Activated CD8-positive, alpha-beta memory T cell treated with anti-CD3 and anti-CD28 coated beads for 48 hours (primary cell): ENCODE data around the gene NEU2.
"Not testable (repeated sequence)": the region's sequence is repeated elsewhere in the genome, so short reads cannot be mapped to it uniquely, and the experiment has no call there.

ENCODE experiments used
- DNase-seq, 3 experiments: peaks; one replicate each; pipeline ENCODE4 v3.0.0-alpha.2; 2020; ENCODE audit warnings: low read depth in 2 of 3, low spot score in 2 of 3

The NEU2 gene

DNA sequence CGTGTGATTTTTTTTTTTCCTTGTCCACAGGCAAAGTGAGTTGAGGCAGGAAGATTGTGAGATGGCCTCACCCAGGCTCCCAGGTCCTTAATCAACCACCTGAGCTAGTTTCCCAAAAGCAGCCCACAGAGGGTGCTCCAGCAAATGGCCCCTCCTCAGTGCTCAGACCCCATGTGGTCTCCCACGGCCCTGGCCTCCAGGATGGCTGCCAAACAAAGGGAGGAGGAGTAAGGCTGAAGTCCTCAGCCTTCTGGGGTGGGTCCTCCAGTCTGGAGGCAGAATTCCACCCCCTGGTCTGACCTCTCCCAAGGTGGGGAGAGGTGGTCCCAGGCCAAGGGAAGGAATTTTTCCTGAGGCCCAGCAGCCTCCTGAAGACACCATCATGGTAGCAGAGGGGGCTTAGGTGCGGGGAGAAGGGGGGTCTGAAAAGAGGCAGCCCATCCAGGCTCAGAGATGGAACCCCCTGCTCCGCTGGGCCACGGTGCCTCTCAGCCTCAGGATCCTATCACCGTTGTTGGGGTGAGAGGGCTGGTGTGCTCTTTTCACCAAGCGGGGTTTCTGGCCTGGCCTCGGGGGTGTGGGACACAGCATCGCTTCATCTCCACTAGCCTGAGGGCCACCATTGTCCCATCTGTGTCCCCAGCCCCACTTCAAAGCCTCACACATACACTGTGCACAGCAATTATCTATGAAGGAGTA, 21.8 kb upstream of the NEU2 start:
- DNase-seq = no peak

- DNase-seq = no peak
Measured at GRCh38 chr2:233011268-233011650, 21.2 kb upstream of the NEU2 start.

GRCh38 chr2:233011702-233012131, 20.8 kb upstream of the NEU2 start:
- no peak for DNase-seq

DNA sequence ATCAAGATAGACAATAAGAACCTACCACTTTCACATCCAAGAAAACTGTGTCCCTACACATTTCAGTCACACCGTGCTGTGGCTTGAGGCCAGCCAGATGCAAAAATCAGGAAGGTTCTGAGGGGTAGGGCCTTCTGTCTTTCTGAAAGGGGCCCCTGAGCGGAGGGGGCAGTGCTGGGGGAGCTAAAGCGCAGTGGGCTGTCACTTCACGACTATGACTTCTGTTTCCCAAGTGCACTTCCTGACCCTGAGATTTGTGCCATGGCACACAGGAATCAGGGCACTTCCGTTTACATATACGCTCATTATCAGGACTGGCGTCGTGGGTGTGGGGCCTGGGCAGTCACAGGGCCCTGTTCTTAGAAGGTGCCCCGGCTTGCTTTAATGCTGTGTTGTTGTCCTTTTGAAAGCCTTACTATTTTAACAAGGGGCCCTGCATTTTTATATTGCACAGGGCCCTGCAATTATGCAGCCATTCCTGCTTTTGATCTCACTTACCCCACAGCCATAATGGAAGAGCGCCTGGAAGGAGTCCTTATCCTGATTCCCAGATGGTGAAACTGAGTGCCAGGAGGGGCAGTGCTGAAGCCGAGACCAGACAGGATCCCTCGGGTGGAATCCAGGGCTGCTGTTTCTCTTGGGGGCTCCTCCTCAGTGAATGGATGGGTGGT, 20.0 kb upstream of the NEU2 start:
- no peak for DNase-seq

- no peak for DNase-seq
Measured at GRCh38 chr2:233013027-233013461, 19.4 kb upstream of the NEU2 start, which contains the start of gene NGEF. TSS of gene NGEF (minus strand) at chr2:233013256. CDS start at chr2:232974890, 38,366 bp downstream.

DNA sequence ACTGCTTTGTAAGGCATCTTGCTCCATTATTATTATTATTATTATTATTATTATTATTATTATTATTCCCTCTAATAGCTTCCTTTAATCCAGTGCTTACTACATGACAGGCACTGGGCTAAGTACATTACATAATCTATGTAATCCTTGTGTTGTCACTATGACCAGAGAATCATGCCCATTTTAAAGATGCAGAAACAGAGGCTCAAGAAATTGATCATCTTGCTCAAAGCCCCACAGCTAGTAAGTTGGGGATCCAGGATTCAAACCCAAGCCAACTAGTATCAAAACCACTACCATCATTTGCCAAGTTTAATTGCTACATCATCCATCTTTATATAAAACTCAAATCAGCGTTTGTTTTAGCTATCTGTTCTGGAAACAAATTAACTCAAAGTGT, 18.8 kb upstream of the NEU2 start:
- no peak for DNase-seq

DNA sequence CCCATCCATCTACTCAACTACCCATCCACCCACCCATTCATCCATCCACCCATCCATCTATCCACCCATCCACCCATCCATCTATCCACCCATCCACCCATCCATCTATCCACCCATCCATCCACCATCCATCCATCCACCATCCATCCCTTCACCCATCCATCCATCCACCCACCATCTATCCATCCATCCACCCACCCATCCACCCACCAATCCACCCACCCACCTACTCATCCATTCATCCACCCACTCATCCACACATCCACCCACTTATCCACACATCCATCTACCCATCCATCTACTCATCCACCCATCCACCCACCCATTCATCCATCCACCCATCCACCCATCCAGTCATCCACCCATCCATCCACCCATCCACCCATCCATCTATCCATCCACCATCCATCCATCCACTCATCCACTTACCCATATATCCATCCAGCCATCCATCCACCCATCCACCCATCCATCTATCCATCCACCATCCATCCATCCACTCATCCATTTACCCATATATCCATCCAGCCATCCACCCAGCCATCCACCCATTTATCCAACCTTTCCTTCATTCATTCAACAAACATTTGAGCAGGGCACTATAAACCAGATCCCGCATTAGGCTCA, 17.3 kb upstream of the NEU2 start:
- no peak for DNase-seq

DNA sequence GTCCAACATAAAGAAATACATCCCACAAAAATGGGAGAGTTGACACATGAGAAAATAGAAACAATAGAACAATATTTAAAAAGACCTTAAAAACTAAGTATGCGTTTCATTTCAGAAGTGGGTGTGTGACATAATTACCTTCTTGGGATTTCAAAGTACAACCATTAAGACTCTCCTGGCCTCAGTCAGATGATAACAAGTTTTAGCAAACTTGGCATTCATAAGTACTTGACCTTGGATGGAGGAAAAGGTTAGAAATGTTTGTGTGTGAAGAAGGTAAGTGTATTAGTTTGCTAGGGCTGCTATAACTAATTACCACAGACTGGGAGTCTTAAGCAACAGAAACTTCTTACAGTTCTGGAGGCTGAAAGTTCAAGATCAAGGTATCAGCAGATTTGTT, 14.5 kb upstream of the NEU2 start:
- no peak for DNase-seq

GRCh38 chr2:233019610-233020009, 12.9 kb upstream of the NEU2 start:
- not testable (repeated sequence) for DNase-seq

DNA sequence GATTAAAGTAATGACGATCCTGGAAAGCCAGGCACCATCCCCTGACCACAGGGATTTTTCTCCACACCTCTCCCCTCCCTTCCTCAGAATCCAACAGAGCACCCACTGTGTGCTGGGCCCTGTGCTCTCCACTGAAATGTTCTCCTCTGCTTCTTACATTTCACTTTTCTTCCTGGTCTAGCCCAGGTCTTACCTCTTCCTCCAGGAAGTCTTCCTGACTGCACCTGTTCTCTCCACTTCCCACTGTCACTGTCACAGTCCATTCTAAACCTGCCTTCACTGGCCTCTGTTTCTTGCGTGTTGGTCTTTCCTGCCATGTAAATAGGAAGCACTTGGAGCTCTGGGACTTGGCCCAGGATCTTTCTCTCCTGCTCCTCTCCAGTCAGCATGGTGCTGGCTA, 12.0 kb upstream of the NEU2 start:
- no peak for DNase-seq

DNA sequence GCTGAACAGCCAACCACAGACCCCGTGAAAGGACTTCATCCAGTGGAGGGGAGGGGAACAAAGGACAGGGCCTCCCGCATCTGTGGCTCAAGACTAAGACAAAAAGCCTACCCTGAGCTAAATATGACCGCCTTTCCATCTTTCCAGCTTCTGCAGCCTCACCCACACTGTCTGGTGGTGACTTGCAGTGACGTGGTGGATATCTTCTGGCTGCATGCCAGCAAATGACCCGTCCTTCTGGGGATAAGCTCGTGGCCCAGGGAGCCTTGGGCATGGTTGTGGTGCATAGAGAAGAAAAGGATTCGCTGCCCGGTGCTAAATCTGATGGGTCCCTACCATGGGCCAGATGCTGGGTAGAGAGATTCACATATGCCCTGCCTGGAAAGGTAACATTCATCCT, 10.7 kb upstream of the NEU2 start:
- DNase-seq = no peak

DNA sequence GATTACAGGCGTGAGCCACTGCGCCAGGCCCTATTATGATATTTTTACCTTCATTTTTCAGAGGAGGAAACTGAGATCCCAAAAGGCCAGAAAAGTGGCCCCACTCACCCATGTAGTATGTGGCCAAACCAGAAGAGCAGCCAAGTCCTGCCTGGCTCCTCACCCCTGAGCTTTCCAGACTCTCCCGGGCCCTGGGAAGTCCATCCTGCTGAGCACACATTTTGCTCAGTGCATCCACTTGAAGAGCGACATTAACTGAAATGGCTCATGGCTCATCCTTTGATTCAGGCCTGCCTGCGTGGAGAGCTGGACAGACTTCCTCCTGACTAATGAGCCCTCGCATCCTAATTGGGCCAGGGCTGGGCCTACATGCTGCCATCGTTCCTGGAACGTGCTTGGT, 9.9 kb upstream of the NEU2 start:
- no peak for DNase-seq

DNA sequence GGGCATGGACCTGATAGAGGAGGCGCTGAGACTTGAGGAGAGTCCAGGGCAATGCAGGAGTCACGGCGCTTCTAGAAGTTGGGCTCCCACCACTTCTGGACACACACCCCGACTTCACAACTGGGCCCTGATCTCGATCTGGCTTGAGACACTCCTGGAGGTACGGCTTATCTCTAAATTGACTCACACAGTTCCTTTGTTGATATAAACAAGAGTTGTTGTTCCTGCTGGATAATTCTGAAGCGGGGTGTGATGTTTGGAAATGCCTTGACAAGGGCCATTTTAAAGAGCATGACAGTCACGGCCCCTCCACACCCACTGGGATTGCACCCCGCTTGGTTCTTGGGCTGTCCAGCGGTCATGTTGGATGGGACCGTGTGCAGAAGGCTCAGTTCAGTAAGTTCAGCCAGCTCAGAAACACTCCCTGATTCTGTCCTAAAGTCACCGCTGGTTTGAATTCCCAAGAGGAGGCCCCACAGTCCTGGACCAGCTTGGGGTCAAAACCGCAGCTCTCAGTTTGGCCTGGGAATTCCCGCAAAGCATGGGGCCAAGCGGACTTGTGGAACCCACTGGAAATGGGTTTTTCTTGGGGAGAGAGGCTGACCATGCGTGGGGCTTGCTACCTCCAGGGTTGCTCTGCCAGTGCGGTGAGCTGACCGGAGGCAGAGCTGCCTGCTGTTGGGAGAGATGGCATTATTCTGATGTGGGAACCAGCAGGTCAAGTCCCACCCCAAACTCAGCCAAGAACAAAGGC, 9.3 kb upstream of the NEU2 start:
- DNase-seq = no peak

DNA sequence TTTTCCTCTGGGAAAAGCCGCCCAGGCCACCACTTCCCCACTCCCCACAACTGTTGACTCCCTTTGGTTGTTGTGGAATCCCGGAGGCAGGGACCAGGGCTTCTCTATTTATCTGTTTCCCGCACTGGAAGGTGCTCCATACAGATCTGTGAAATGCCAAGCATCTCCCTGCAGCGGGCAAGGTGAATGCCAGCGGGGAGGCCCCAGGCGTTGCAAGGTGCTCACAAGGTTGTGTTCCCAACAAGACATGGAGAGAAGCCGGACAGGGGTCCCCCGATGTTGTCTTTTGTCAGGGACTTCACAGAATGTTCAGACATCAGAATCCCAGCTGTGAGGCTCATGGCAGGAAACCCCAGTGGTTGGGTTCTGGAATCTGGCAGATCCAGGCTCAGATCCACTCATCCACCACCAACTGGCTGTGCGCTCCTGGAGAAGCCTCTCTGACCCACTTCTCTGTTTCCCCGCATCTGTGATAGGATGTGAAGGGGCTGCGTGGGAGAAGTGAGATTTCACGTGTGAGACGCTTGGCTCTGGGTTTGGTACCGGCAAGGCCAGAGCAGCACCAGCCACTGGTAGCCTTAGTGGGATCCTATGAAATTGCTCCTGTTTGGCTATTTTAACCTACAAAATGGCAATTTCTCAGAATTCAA, 8.6 kb upstream of the NEU2 start:
- DNase-seq = no peak

GRCh38 chr2:233025706-233026105, 6.8 kb upstream of the NEU2 start:
- DNase-seq = no peak

GRCh38 chr2:233026198-233026813, 6.2 kb upstream of the NEU2 start:
- no peak for DNase-seq

DNA sequence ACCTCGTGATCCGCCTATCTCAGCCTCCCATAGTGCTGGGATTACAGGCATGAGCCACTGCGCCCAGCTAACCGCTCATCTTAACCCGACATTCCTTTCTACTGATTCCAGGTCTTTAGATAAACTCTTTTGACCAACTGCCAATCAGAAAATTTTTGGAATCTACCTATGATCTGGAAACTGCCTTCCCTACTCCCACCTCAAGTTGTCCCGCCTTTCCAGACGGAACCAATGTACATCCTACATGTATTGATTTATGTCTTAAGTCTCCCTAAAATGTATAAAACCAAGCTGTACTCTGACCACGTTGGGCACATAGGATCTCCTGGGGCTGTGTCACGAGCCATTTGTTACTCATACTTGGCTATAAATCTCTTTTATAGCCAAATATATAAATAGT, 3.2 kb upstream of the NEU2 start:
- DNase-seq = no peak

- no peak for DNase-seq
Measured at GRCh38 chr2:233031556-233032500, 644 bp upstream of the NEU2 start.

DNA sequence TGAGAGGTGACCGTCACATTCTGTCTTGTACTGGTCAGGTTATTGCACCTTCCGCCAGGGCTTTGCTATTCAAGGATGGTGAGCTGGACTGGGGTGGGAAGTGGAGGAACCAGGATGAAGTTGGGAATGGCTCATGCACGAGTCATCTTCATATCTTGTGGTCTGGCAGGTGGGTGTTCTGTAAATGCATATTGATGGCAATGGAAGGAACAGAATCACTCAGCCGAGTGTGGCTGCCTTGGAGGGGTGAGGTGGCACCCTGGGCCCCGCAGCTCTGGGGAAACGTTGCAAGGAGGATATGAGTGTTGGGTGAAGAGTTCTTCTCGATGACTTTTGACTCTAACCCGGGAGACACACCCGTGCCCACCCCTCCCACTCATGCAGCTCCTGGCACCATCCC, 1.2 kb downstream of the NEU2 start:
- no peak for DNase-seq
